HepG2 (cell line): ENCODE data around the gene VASN. TPM values are rescaled to one million over a fixed set of nuclear protein-coding genes. Genes with fewer than 3 reads are reported as not detected.

Source experiments
- ATF2 ChIP-seq: sonication (generic); formaldehyde crosslinking; IDR thresholded peaks from 2 replicates; pipeline ENCODE4 v1.4.0; 2020; ENCODE audit warnings: missing genetic modification reagents
- CSRNP1 ChIP-seq: sonication (generic); formaldehyde crosslinking; IDR thresholded peaks from 2 replicates; pipeline ENCODE4 v1.8.1; 2023; ENCODE audit warnings: mild to moderate bottlenecking, missing genetic modification reagents
- FOSL1 ChIP-seq: sonication (generic); formaldehyde crosslinking; IDR thresholded peaks from 2 replicates; pipeline ENCODE4 v1.9.0; 2021; ENCODE audit warnings: missing genetic modification reagents, borderline replicate concordance
- HOXA9 ChIP-seq: sonication (generic); formaldehyde crosslinking; IDR thresholded peaks from 2 replicates; pipeline ENCODE4 v1.8.1; 2022; ENCODE audit warnings: missing genetic modification reagents, mild to moderate bottlenecking, moderate library complexity, borderline replicate concordance
- MYPOP ChIP-seq: sonication (generic); formaldehyde crosslinking; IDR thresholded peaks from 2 replicates; pipeline ENCODE4 v1.8.1; 2023; ENCODE audit warnings: mild to moderate bottlenecking, moderate library complexity, missing genetic modification reagents
- PCBP2 ChIP-seq: fragments of 200-400 bp; formaldehyde crosslinking; optimal IDR thresholded peaks from 2 replicates; pipeline ENCODE3; 2018; ENCODE audit warnings: low read length, low read depth; ENCODE audit not compliant: poor library complexity, severe bottlenecking
- PLRG1 ChIP-seq: fragments of 450-650 bp; conservative IDR thresholded peaks from 2 replicates; pipeline ENCODE4 v1.6.1; 2016
- RXRA ChIP-seq: sonication (generic); formaldehyde crosslinking; IDR thresholded peaks from 2 replicates; pipeline ENCODE4 v1.5.1; 2020; ENCODE audit warnings: missing genetic modification reagents
- ZBTB8A ChIP-seq: sonication (generic); formaldehyde crosslinking; IDR thresholded peaks from 2 replicates; pipeline ENCODE4 v1.4.0; 2020; ENCODE audit warnings: mild to moderate bottlenecking, low read depth, missing genetic modification reagents, borderline replicate concordance
- ZFP82 ChIP-seq: sonication (generic); formaldehyde crosslinking; IDR thresholded peaks from 2 replicates; pipeline ENCODE4 v1.5.1; 2020; ENCODE audit warnings: mild to moderate bottlenecking, missing genetic modification reagents, borderline replicate concordance
- ZHX1 ChIP-seq: sonication (generic); formaldehyde crosslinking; IDR thresholded peaks from 2 replicates; pipeline ENCODE4 v1.8.1; 2022; ENCODE audit warnings: low read depth, mild to moderate bottlenecking, missing genetic modification reagents
- ZNF660 ChIP-seq: sonication (generic); formaldehyde crosslinking; IDR thresholded peaks from 2 replicates; pipeline ENCODE4 v1.5.1; 2020; ENCODE audit warnings: mild to moderate bottlenecking, low read depth, missing genetic modification reagents, borderline replicate concordance
- ZNF776 ChIP-seq: sonication (generic); formaldehyde crosslinking; IDR thresholded peaks from 2 replicates; pipeline ENCODE4 v1.4.0; 2020; ENCODE audit warnings: mild to moderate bottlenecking, missing genetic modification reagents
- ZNF788 ChIP-seq: sonication (generic); formaldehyde crosslinking; IDR thresholded peaks from 2 replicates; pipeline ENCODE4 v1.5.0; 2020; ENCODE audit warnings: mild to moderate bottlenecking, missing genetic modification reagents, borderline replicate concordance
- polyA plus RNA-seq, 8 experiments: library from polyadenylated mRNA; depleted of rRNA in 3 of 8; stranded (reverse) in 7 of 8; unstranded in 1 of 8; fragments of >200 nt; fragmentation: Illumina TruSeq in 4 of 8; extraction: Trizol in 4 of 8; gene quantifications; 2 replicates each; pipeline versions ENCODE4 v1.2.1 to v1.2.3, GENCODE V29; 2011 to 2016; ENCODE audit warnings: low read depth in 4 of 8, missing spikeins in 1 of 8, mixed read lengths in 1 of 8; ENCODE audit not compliant: insufficient read depth in 1 of 8
- total RNA-seq, 5 experiments: library from RNA; depleted of rRNA; stranded (reverse); fragments of >200 nt; fragmentation: Illumina TruSeq; extraction: Trizol; gene quantifications; 2 replicates each; pipeline ENCODE4 v1.2.3, GENCODE V29; 2016; ENCODE audit warnings: low read depth in 1 of 5
- TF ChIP-seq, protein P1 (sequence below): sonication (generic); formaldehyde crosslinking; IDR thresholded peaks from 2 replicates; pipeline ENCODE4 v1.4.0; 2020; ENCODE audit warnings: missing genetic modification reagents, borderline replicate concordance
- TF ChIP-seq, protein P2 (sequence below): sonication (generic); formaldehyde crosslinking; IDR thresholded peaks from 2 replicates; pipeline ENCODE4 v1.4.0; 2020; ENCODE audit warnings: missing genetic modification reagents, borderline replicate concordance

Gene VASN
- total and polyA plus RNA-seq, 2 of the 13 experiments (the other 11 are each of a cell fraction or from before 2014, with no cell fraction given): 8.4 to 18.2 TPM

DNA sequence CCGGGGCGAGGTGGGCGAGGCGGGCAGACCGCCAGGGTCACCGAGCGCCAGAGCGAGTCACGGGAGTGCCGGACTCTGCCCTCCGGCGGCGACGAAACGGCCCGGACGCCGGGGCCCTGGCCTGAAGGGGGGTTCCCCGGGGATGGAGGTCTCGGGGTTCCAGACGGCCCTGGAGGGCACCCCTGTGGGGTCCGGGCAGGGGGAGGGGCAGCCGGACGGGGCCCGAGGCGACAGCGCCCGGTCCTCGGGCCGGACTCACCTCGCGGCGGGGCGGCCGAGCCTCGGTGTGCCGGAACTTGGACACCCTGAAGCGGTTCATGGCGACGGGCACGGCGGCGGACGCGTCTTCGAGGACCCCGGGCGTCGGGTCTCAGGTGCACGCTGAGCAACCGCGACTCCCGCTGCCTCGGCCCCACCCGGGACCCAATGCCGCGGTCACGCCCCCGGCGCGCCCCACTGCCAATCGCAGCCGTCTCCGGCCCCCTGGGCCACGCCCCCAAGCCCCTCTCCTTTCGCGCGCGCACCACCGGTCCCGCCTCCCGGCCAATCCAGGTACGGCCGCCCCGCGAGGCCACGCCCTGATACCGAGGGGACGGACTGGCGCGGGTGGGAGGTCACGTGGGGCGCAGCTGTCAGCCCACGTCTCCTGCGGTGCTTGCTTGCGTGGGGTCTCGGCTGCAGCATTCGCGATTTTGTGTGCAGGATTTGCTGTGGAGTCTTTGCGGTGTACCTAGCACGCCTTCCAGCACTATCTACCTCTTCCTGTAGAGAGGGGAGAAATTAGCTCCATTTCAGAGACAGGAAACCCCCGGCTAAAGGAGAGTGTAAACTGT lies 44.8 kb downstream of the VASN start, which contains the start of gene CORO7 (continued):
- TF ChIP-seq PLRG1 (no peak), ZNF788 (CRISPR knock-in tag) (0 out of 2 replicates have a peak, but pooled peaks have one; percentile 26), PCBP2 (no peak), ZNF660 (CRISPR knock-in tag) (no peak), MYPOP (CRISPR knock-in tag) (peak; percentile 65), ZBTB8A (CRISPR knock-in tag) (no peak), HOXA9 (no peak), ZFP82 (CRISPR knock-in tag) (no peak), FOSL1 (CRISPR knock-in tag) (no peak), ATF2 (CRISPR knock-in tag) (no peak), ZHX1 (CRISPR knock-in tag) (no peak), ZNF776 (CRISPR knock-in tag) (peak; percentile 65; the same call in 1 of the 2 replicates), RXRA (no peak), CSRNP1 (CRISPR knock-in tag) (peak; percentile 30; the same call in 1 of the 2 replicates)
- TF ChIP-seq, protein P1, sequence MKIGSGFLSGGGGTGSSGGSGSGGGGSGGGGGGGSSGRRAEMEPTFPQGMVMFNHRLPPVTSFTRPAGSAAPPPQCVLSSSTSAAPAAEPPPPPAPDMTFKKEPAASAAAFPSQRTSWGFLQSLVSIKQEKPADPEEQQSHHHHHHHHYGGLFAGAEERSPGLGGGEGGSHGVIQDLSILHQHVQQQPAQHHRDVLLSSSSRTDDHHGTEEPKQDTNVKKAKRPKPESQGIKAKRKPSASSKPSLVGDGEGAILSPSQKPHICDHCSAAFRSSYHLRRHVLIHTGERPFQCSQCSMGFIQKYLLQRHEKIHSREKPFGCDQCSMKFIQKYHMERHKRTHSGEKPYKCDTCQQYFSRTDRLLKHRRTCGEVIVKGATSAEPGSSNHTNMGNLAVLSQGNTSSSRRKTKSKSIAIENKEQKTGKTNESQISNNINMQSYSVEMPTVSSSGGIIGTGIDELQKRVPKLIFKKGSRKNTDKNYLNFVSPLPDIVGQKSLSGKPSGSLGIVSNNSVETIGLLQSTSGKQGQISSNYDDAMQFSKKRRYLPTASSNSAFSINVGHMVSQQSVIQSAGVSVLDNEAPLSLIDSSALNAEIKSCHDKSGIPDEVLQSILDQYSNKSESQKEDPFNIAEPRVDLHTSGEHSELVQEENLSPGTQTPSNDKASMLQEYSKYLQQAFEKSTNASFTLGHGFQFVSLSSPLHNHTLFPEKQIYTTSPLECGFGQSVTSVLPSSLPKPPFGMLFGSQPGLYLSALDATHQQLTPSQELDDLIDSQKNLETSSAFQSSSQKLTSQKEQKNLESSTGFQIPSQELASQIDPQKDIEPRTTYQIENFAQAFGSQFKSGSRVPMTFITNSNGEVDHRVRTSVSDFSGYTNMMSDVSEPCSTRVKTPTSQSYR (CRISPR knock-in tag): no peak
- TF ChIP-seq, protein P2, sequence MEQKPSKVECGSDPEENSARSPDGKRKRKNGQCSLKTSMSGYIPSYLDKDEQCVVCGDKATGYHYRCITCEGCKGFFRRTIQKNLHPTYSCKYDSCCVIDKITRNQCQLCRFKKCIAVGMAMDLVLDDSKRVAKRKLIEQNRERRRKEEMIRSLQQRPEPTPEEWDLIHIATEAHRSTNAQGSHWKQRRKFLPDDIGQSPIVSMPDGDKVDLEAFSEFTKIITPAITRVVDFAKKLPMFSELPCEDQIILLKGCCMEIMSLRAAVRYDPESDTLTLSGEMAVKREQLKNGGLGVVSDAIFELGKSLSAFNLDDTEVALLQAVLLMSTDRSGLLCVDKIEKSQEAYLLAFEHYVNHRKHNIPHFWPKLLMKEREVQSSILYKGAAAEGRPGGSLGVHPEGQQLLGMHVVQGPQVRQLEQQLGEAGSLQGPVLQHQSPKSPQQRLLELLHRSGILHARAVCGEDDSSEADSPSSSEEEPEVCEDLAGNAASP (CRISPR knock-in tag): no peak
